ENCODE measurements around the gene ST7L.

- TF ChIP-seq POLR2A (IDR thresholded peaks at IDR 0.05), result no peak
- TF ChIP-seq CTCF (IDR thresholded peaks at IDR 0.05), result no peak
- no peak for TF ChIP-seq POLR2AphosphoS5 (IDR thresholded peaks at IDR 0.05)
These were observed 96.3 kb downstream of the ST7L start for GRCh38 chr1:112522621-112523020.
